BLaER1 (cell line): ENCODE measurements around the gene LRRC8E.

Experiments
- H3K27ac ChIP-seq: shearing (Covaris generic); formaldehyde crosslinking; 2 replicates; pipeline ENCODE4 v1.8.1; 2022
- H3K27me3 ChIP-seq: shearing (Covaris generic); formaldehyde crosslinking; 2 replicates; pipeline ENCODE4 v1.8.1; 2022
- H3K36me3 ChIP-seq: shearing (Covaris generic); formaldehyde crosslinking; 2 replicates; pipeline ENCODE4 v1.8.1; 2022
- H3K4me1 ChIP-seq: shearing (Covaris generic); formaldehyde crosslinking; 2 replicates; pipeline ENCODE4 v1.8.1; 2022
- H3K4me2 ChIP-seq: shearing (Covaris generic); formaldehyde crosslinking; 2 replicates; pipeline ENCODE4 v1.8.1; 2022
- H3K4me3 ChIP-seq: shearing (Covaris generic); formaldehyde crosslinking; 2 replicates; pipeline ENCODE4 v1.8.1; 2022
- H3K9ac ChIP-seq: shearing (Covaris generic); formaldehyde crosslinking; 2 replicates; pipeline ENCODE4 v1.8.1; 2022
- H3K9me3 ChIP-seq: shearing (Covaris generic); formaldehyde crosslinking; 2 replicates; pipeline ENCODE4 v1.8.1; 2022
- H4K20me1 ChIP-seq: shearing (Covaris generic); formaldehyde crosslinking; 2 replicates; pipeline ENCODE4 v1.8.1; 2022
- Cebpa-rat ChIP-seq: shearing (Covaris generic); IDR thresholded peaks from 2 replicates; pipeline ENCODE4 v1.8.1; 2022

The LRRC8E gene

DNA sequence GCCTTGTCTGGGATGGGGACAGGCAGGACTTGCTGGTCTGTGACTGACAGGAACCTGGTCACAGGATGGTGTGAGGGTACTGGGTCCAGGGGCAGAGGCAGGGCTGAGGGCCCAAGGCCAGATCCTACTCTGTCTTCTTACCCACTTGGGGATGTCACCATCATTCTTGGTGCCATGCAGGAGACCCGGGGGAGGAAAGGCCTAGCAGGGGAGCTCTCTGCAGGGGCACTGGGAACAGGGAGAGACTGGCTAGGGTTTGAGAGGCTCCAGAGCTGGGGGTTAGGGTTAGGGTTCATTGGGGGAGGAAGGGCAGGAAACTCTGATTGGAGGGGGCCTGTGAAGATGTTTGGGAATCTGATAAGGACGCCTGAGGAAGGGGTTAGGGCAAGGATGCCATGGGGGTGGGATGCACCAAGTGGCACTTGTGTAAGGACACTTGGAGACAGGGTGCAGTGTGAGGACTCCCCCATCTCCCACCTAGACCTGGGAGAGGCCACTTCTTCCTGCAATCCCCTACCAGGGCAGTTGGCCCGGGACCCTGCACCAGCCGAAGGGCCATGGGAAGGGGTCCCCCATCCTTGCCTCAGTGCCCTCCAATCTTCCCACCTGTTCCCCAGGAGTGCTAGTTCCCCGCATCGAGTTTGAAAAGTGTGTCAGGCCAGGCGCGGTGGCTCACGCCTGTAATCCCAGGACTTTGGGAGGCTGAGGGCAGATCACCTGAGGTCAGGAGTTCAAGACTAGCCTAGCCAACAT lies 21.0 kb upstream of the LRRC8E start:
- Histone ChIP-seq H3K36me3 (no peaks in the 10 kb centered on the region), H4K20me1 (peaks cover 47% of the 10 kb centered on the region), H3K4me3 (no peak overlapping the region), H3K9ac (no peak overlapping the region), H3K4me1 (peaks cover 66% of the 10 kb centered on the region), H3K27me3 (peaks cover 30% of the 10 kb centered on the region), H3K9me3 (no peaks in the 10 kb centered on the region), H3K4me2 (peak overlapping the region; percentile 95; the same call in 1 of the 2 replicates), H3K27ac (no peak overlapping the region)
- TF ChIP-seq Cebpa-rat = no peak

DNA sequence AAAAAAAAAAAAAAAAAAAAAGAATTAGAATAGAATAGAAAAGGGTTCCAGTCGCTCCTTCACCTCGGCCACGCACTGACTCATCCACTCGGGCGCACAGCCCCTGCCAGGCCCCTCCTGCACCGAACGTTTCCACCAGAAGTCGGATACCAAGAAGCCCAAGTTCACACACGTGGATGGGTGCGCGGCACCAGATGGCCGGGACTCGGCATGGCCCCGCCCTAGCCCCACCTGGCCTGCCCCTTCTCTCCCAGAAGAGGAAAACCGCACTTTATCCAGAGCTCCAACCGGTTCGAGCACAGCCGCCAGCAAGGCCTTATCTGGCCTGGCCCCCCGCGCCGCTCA lies 20.0 kb upstream of the LRRC8E start:
- Histone ChIP-seq H3K9ac (peak overlapping the region; percentile 29; the same call in 1 of the 2 replicates), H4K20me1 (peaks cover 55% of the 10 kb centered on the region)

DNA sequence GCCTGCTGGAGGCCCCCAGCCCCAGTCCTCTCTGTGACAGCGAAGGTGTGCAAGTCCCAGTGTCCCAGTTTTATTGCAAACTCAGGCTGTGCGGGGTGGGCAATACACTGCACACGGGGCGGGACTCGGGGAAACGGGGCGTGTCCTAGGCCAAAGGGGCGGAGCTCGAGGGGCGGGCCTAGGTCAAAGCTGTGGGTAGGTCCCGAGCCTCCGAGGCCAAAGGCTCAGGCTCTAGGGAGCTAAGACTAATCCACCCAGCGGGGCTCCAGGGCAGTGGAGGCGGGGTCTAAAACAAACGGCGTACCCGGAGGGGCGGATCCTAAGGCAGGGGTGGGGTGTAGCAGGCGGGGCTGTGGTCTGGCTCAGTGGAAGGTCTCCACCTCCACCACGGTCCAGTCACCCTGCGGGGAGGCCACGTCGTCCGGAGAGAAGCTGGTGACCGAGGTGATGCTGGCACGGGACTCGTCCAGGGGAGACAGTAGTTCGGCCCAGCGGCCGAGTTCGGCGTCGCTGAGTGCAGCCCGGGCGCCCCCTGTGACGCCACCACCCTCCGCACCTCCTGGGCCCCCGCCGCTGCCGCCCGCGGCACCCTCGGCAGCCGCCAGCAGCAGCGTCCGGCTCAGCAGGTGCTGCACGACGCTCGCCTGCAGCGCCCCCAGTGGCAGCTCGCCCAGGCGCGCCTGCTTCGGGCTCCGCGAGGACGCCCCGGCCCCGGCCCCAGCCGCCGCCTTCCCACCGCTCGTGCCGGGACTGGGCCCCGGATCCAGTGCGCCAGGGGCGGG lies 19.4 kb upstream of the LRRC8E start:
- Histone ChIP-seq H3K4me2 (peak overlapping the region; percentile 95), H4K20me1 (peaks cover 49% of the 10 kb centered on the region), H3K9me3 (no peaks in the 10 kb centered on the region), H3K4me3 (peak overlapping the region; percentile 67), H3K27me3 (peaks cover 21% of the 10 kb centered on the region), H3K4me1 (peaks cover 73% of the 10 kb centered on the region), H3K27ac (peak overlapping the region; percentile 73), H3K9ac (peak overlapping the region; percentile 64; the same call in 1 of the 2 replicates), H3K36me3 (no peaks in the 10 kb centered on the region)
- TF ChIP-seq Cebpa-rat = no peak

More for the DNA sequence above, 20.0 kb upstream of the LRRC8E start:
- Histone ChIP-seq H3K27me3 (peaks cover 26% of the 10 kb centered on the region), H3K4me2 (peak overlapping the region; percentile 95), H3K9me3 (no peaks in the 10 kb centered on the region), H3K4me1 (peaks cover 73% of the 10 kb centered on the region), H3K36me3 (no peaks in the 10 kb centered on the region), H3K4me3 (peak overlapping the region; percentile 67), H3K27ac (no peak overlapping the region)
- no peak for TF ChIP-seq Cebpa-rat

DNA sequence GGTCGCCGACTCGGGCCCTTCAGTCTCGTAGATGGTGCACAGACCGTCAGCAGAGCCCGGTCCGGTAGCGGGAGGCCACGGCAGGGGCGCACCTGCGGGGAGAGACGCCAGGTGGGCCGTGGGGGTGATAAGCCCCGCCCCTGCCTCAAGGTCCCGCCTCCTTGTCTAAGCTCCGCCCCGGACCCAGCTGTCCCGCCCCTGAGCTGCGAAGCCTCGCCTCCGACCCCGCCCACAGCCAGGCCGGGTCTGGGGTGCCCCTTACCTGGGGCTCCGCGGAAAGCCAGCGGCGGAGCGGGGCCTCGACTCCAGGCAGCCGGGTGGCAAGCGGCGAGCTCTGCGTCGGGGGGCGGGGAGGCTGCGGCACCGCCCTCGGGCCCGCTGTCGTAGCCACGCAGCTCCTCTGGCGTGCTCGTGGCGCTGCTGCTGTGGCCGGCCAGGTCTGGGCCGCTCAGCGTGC lies 18.8 kb upstream of the LRRC8E start:
- H3K36me3 ChIP-seq = no peaks in the 10 kb centered on the region
- H3K4me3 ChIP-seq = peak overlapping the region; percentile 67
- peak overlapping the region; percentile 64; the same call in 1 of the 2 replicates for H3K9ac ChIP-seq
- H3K27ac ChIP-seq = peak overlapping the region; percentile 73; the same call in 1 of the 2 replicates
- H3K4me2 ChIP-seq = peak overlapping the region; percentile 95
- H3K9me3 ChIP-seq = no peaks in the 10 kb centered on the region
- peaks cover 44% of the 10 kb centered on the region for H4K20me1 ChIP-seq
- H3K4me1 ChIP-seq = peaks cover 70% of the 10 kb centered on the region
- H3K27me3 ChIP-seq = peaks cover 14% of the 10 kb centered on the region; the same call in 1 of the 2 replicates
- no peak for TF ChIP-seq Cebpa-rat

DNA sequence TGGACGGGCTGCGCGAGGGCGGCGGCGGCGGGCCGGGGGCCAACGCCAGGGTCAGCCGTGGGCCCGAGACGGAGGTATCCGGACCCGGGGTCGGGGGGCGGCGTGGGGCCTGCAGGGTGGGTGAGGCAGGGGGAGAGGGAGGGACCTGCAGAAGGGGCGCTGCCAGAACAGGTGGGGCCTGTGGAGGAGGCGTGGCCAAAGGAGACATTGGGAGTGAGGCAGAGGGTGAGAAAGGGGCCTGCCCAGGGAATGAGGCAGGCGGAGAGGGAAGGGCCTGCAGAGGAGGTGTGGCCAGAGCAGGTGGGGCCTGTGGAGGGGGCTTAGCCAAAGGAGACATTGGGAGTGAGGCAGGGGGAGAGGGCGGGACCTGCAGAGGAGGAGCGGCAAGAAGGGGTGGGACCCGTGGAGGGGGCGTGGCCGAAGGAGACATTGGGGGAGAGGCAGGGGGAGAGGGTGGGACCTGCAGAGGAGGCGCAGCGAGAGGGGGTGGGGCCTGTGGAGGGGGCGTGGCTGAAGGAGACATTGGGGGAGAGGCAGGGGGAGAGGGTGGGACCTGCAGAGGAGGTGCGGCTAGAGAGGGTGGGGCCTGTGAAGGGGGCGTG lies 18.3 kb upstream of the LRRC8E start:
- Histone ChIP-seq H3K4me3 (peak overlapping the region; percentile 67), H3K27me3 (peaks cover 9% of the 10 kb centered on the region; the same call in 1 of the 2 replicates), H3K4me1 (peaks cover 71% of the 10 kb centered on the region), H4K20me1 (peaks cover 39% of the 10 kb centered on the region), H3K4me2 (peak overlapping the region; percentile 95), H3K9me3 (no peaks in the 10 kb centered on the region), H3K27ac (no peak overlapping the region), H3K36me3 (no peaks in the 10 kb centered on the region), H3K9ac (no peak overlapping the region)
- TF ChIP-seq Cebpa-rat = no peak

DNA sequence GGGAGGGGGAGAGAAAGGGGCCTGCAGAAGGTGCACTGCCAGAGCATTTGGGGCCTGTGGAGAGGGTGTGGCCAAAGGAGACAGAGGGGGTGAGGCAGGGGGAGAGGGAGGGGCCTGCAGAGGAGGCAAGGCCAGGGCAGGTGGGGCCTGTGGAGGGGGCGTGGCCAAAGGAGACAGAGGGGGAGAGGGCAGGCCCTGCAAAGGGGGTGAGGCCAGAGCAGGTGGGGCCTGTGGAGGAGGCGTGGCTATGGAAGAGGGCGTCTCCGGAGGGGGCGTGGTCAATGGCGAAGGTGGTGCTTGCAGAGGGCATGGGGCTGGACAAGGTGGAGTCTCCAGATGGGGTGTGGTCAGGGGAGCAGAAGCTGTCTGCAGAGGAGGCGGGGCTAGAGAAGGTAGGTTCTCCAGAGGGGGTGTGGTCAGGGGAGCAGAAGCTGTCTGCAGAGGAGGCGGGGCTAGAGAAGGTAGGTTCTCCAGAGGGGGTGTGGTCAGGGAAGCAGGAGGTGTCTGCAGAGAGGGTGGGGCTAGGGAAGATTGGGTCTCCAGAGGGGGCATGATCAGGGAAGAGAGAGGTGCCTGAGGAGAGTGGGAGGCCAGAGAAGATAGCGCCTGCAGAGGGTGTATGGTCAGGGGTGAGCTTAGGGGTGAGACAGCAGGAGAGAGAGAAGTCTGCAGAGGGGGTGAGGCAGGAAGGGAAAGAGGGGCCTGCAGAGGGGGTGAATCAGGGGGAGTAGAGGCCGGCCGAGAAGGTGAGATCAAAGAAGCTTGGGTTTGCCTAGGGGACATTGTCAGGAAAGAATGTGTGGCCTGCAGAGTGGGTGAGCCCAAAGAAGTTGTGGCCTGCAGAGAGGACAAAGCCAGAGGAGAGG lies 17.5 kb upstream of the LRRC8E start:
- H3K4me2 ChIP-seq = peak overlapping the region; percentile 73
- H3K9me3 ChIP-seq = no peaks in the 10 kb centered on the region
- 0 out of 2 replicates have a peak, but pooled peaks cover 2% of the 10 kb centered on the region for H3K27me3 ChIP-seq
- no peak overlapping the region for H3K27ac ChIP-seq
- TF ChIP-seq Cebpa-rat = no peak
- peaks cover 69% of the 10 kb centered on the region for H3K4me1 ChIP-seq
- peak overlapping the region; percentile 30 for H3K4me3 ChIP-seq
- H4K20me1 ChIP-seq = peaks cover 36% of the 10 kb centered on the region
- H3K9ac ChIP-seq = no peak overlapping the region
- H3K36me3 ChIP-seq = no peaks in the 10 kb centered on the region

DNA sequence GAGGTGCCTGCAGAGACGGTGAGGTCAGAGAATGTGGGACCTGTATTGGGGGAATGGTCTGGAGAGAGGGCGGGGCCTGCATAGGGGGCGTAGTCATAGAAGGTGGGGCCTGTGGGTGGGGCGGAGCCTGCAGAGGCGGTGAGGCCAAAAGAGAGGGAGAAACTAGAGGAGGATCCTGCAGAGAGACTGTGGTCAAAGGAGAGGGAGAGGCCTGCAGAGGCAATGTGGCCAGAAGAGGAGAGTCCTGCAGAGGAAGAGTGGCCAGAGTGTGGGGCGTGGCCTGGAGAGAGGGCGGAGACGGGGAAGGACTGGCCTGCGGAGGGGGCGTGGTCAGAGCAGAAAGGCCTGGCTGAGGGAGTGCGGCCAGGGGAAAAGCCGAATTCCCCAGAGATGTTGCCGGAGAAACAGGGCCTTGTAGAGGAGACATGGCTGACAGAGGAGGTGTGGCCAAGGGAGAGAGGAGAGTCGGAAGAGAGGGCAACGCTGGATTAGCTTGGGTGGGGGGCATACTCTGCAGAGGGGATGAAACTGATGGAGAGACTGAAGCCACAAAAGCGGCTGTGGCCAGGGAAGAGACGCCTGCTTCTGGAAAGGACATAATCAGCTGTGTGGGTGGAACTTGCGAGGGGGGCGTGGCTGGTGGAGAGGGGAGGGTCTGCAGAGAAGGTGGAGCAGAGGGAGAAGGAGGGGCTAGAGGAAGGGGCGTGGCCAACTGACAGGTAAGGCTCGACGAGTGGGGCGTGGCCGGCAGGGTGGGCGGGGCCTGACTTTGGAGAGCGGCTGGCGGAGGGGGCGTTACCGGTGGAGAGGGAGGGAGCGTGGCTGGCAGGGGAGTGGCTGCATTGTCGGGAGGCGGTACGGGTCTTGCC lies 16.6 kb upstream of the LRRC8E start:
- Histone ChIP-seq H3K9me3 (no peaks in the 10 kb centered on the region), H3K36me3 (no peaks in the 10 kb centered on the region), H4K20me1 (peaks cover 36% of the 10 kb centered on the region), H3K9ac (no peak overlapping the region), H3K27ac (no peak overlapping the region), H3K27me3 (no peaks in the 10 kb centered on the region), H3K4me3 (peak overlapping the region; percentile 53), H3K4me2 (peak overlapping the region; percentile 91), H3K4me1 (peaks cover 69% of the 10 kb centered on the region)
- no peak for TF ChIP-seq Cebpa-rat
